Activated T-cell treated with anti-CD3 and anti-CD28 coated beads, Interleukin-2, amount 50 U/mL, for 72 hours (primary cell): Measurements from ENCODE around the gene PKNOX2. TPM values are rescaled to one million over a fixed set of nuclear protein-coding genes. Genes with fewer than 3 reads are reported as not detected.
A peak's percentile ranks its signal among the peaks of the same experiment; 100 is the strongest.

Source experiments
- ATAC-seq, 2 donors: fragments of 150-1000 bp; cut with Tn5 transposase; replicated peaks in 1 of 2; 2 replicates each; pipeline ENCODE4 v1.10.0; 2021; ENCODE audit warnings: moderate library complexity in 2 of 2, mild to moderate bottlenecking in 1 of 2
- DNase-seq, 2 donors: peaks; one replicate each; pipeline ENCODE4 v3.0.0; 2021 to 2022; ENCODE audit warnings: mixed read lengths in 1 of 2
- H3K27ac Mint-ChIP-seq: one replicate; pipeline ENCODE4 v1.8.0; 2022; ENCODE audit warnings: mild to moderate bottlenecking, moderate library complexity, mixed read lengths
- H3K27me3 Mint-ChIP-seq: one replicate; pipeline ENCODE4 v1.8.0; 2022; ENCODE audit warnings: low read depth, mixed read lengths
- H3K36me3 Mint-ChIP-seq, 2 donors: one replicate each; pipeline ENCODE4 v1.8.0; 2022; ENCODE audit warnings: mixed read lengths in 2 of 2, mild to moderate bottlenecking in 1 of 2; ENCODE audit not compliant: insufficient read depth in 2 of 2
- H3K4me1 Mint-ChIP-seq: one replicate; pipeline ENCODE4 v1.8.0; 2022; ENCODE audit warnings: low read depth, mixed read lengths
- H3K4me3 Mint-ChIP-seq, 2 donors: one replicate each; pipeline ENCODE4 v1.8.0; 2022; ENCODE audit warnings: mild to moderate bottlenecking in 2 of 2, mixed read lengths in 2 of 2, moderate library complexity in 2 of 2
- H3K9me3 Mint-ChIP-seq, 2 donors: one replicate each; pipeline ENCODE4 v1.8.0; 2022; ENCODE audit warnings: mixed read lengths in 2 of 2
- total RNA-seq, 2 donors: library from RNA; stranded (reverse); gene quantifications; one replicate each; pipeline ENCODE4 v1.2.3, GENCODE V29; 2022

The PKNOX2 gene
- not detected for total RNA-seq

DNA sequence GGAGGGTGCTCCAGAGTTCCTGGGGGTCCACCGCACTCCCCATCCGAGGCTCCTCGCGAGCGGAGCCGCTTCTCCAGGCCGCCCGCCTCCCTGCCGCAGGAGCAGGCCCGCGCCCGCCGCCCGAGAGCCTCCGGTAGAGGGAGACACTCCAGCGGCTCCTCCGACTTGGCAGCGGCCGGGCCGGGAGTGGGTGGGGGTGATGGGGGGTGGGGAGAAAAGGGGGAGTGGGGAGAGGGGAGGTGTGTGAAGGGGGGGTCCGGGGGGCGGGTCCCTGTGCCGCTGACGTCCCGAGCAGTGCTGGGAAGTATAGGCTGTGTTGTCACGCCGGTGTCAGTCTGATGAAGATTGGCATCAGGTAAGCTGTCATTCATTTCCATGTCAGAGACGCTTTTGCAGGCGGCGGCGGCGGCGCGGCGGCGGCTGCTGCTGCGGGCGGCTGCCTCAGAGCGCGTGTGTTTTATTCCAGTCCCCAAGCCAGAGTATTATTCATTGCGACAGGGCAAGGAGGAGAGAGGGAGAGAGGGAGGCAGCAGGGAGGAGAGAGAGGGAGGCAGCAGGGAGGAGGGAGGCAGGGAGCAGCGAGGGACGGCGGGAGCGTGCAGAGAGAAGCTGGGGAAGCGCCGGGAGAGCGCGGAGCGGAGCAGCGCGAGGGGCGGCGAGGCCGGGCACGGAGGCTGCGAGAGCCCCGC is at the start of gene PKNOX2:
Gene PKNOX2 (plus strand): TSS at position 330 of the 689 bp plus-strand sequence. CDS start 186,555 bp downstream, outside the sequence.
- H3K9me3 Mint-ChIP-seq: no peaks in the 10 kb centered on the region
- peak within 1 kb of the TSS; percentile 94 to 100 for H3K4me3 Mint-ChIP-seq
- no peak within 1 kb of the TSS for H3K27ac Mint-ChIP-seq
- ATAC-seq (peak; percentile 71 to 79), DNase-seq (peak; percentile 70 to 73)
- peaks cover 2 to 3% of the 10 kb centered on the region in 2 donors for H3K36me3 Mint-ChIP-seq
- peaks cover 12% of the 10 kb centered on the region for H3K4me1 Mint-ChIP-seq
- H3K27me3 Mint-ChIP-seq: peaks cover 73% of the 10 kb centered on the region

DNA sequence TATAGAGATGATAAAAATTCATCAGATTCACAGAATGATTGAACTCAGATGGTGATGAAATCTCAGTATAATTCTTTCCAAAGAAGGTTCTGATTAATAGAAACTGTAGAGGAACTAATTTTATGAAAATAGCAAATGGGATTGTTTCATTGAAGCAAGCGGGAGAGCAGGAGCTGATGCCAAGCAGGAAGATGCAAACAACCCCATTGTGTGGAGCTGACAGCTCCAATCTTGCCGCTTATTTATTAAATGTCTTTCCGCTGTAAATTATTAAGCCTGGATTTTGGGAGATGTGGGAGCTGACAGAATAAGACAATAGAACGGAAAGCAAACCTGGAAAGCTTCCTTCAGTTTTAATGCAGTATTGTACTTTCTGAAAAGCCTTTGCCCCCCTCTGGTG is 47.1 kb upstream of the PKNOX2 start:
- Mint-ChIP-seq H3K4me3 (no peak overlapping the region), H3K36me3 (no peaks in the 10 kb centered on the region), H3K9me3 (peaks cover under 1% of the 10 kb centered on the region in 2 donors), H3K27ac (no peak overlapping the region), H3K27me3 (peaks cover 20% of the 10 kb centered on the region), H3K4me1 (peaks cover 1% of the 10 kb centered on the region)
- ATAC-seq (no peak), DNase-seq (no peak)

GRCh38 chr11:125123194-125123946 is 41.2 kb upstream of the PKNOX2 start:
- H3K27me3 Mint-ChIP-seq: peaks cover 44% of the 10 kb centered on the region
- H3K9me3 Mint-ChIP-seq: no peaks in the 10 kb centered on the region
- DNase-seq: no peak
- H3K27ac Mint-ChIP-seq: no peak overlapping the region
- no peaks in the 10 kb centered on the region for H3K4me1 Mint-ChIP-seq
- H3K36me3 Mint-ChIP-seq: no peaks in the 10 kb centered on the region
- H3K4me3 Mint-ChIP-seq: no peak overlapping the region
- ATAC-seq: no peak

DNA sequence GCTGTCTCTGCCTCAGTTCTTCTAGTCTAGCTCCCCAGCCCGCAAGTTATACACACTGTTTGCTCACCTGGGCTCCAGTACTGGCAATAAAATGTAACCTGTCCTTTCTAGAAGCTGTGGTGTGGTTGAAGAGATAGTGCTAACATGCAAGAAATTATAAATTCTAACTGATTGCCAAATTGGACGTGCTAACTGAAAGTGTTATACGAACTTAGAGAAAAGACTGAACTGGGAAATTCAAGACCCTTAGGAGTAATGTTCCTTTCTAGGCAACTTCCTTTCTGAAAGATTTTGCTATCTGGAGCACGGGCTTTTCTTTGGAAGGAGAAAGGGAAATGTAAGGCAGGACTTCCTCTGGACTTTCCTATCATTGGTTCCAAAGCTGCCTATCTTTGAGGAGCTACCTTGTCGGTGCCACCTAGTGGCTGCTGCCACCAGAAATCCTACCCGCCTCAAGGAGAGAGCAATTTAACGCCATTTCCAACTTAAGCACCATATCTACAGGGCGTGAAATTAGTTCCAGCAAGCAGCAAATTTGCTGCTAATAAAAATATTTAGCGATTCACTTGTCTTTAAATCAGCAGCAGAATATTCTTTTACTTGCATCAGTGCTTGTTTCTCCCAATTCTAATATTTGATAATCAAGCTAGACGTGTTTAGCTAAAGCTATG is 40.5 kb upstream of the PKNOX2 start:
- no peaks in the 10 kb centered on the region for H3K9me3 Mint-ChIP-seq
- peaks cover 4% of the 10 kb centered on the region for H3K4me1 Mint-ChIP-seq
- H3K36me3 Mint-ChIP-seq: no peaks in the 10 kb centered on the region
- peak overlapping the region in 1 of 2 donors; percentile 18 for H3K4me3 Mint-ChIP-seq
- no peak overlapping the region for H3K27ac Mint-ChIP-seq
- DNase-seq (peak; percentile 31 to 40), ATAC-seq (peak; percentile 71 to 73)
- H3K27me3 Mint-ChIP-seq: peaks cover 49% of the 10 kb centered on the region

DNA sequence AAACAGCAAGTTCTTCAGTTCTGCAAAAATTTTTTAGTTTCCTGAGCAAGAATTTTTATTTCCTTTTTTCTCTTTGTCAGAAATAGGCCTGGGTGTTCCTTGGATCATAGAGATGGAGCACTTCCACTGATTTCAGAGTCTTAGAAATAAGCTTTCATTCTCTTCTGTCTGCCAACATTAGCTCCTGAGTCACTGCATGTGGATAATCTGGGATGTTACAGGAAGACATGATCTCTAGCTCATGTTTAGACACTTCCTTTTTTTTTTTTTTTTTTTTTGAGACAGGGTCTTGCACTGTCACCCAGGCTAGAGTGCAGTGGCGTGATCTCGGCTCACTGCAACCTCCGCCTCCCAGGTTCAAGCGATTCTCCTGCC is 39.9 kb upstream of the PKNOX2 start:
- Mint-ChIP-seq H3K4me1 (peaks cover 8% of the 10 kb centered on the region), H3K9me3 (no peaks in the 10 kb centered on the region), H3K27me3 (peaks cover 52% of the 10 kb centered on the region), H3K36me3 (no peaks in the 10 kb centered on the region), H3K4me3 (no peak overlapping the region), H3K27ac (no peak overlapping the region)
- DNase-seq (no peak), ATAC-seq (no peak)

- Mint-ChIP-seq H3K4me1 (peaks cover 8% of the 10 kb centered on the region), H3K9me3 (no peaks in the 10 kb centered on the region), H3K27ac (no peak overlapping the region), H3K27me3 (peaks cover 57% of the 10 kb centered on the region), H3K36me3 (peaks cover 0 to 1% of the 10 kb centered on the region in 2 donors), H3K4me3 (no peak overlapping the region)
- peak; percentile 68 to 75 for ATAC-seq
- DNase-seq: no peak
Measured at GRCh38 chr11:125128450-125128849, 36.1 kb upstream of the PKNOX2 start.

- DNase-seq: no peak
- Mint-ChIP-seq H3K9me3 (no peaks in the 10 kb centered on the region), H3K4me3 (no peak overlapping the region), H3K36me3 (peaks cover 0 to 1% of the 10 kb centered on the region in 2 donors), H3K4me1 (peaks cover 8% of the 10 kb centered on the region), H3K27ac (no peak overlapping the region), H3K27me3 (peaks cover 61% of the 10 kb centered on the region)
- no peak for ATAC-seq
Measured at GRCh38 chr11:125129316-125129993, 35.1 kb upstream of the PKNOX2 start.

GRCh38 chr11:125132071-125132470 is 32.5 kb upstream of the PKNOX2 start:
- Mint-ChIP-seq H3K4me1 (peaks cover 8% of the 10 kb centered on the region), H3K9me3 (no peaks in the 10 kb centered on the region), H3K27ac (no peak overlapping the region), H3K27me3 (peaks cover 56% of the 10 kb centered on the region), H3K4me3 (no peak overlapping the region), H3K36me3 (peaks cover 0 to 1% of the 10 kb centered on the region in 2 donors)
- DNase-seq: no peak
- ATAC-seq: no peak

GRCh38 chr11:125132596-125132995 is 32.0 kb upstream of the PKNOX2 start:
- no peaks in the 10 kb centered on the region for H3K9me3 Mint-ChIP-seq
- DNase-seq: no peak
- peaks cover 8% of the 10 kb centered on the region for H3K4me1 Mint-ChIP-seq
- H3K27me3 Mint-ChIP-seq: peaks cover 51% of the 10 kb centered on the region
- H3K27ac Mint-ChIP-seq: no peak overlapping the region
- H3K36me3 Mint-ChIP-seq: peaks cover 0 to 1% of the 10 kb centered on the region in 2 donors
- no peak for ATAC-seq
- H3K4me3 Mint-ChIP-seq: no peak overlapping the region

DNA sequence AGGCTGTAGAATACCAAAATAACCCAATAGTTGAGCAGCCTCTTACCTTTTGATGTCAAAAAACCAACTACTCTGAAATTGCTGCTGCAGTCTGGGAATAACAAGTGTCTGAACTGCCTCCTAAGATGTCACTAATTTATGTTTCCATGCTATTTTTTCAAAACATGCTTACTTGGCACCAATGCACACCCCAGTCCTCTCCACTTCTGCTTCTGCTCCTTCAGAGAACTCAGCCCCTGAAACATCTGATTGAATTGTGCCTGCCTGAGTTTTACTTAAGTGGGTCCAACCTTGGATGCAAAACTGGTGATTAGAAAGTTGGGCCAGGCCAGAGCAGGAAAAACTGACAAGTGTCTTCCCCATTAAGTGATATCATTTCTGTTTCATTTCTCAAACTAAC is 28.6 kb upstream of the PKNOX2 start:
- no peaks in the 10 kb centered on the region for H3K4me1 Mint-ChIP-seq
- no peak for DNase-seq
- ATAC-seq: no peak
- H3K27ac Mint-ChIP-seq: no peak overlapping the region
- H3K36me3 Mint-ChIP-seq: no peaks in the 10 kb centered on the region
- H3K9me3 Mint-ChIP-seq: no peaks in the 10 kb centered on the region
- peaks cover 43% of the 10 kb centered on the region for H3K27me3 Mint-ChIP-seq
- no peak overlapping the region for H3K4me3 Mint-ChIP-seq

DNA sequence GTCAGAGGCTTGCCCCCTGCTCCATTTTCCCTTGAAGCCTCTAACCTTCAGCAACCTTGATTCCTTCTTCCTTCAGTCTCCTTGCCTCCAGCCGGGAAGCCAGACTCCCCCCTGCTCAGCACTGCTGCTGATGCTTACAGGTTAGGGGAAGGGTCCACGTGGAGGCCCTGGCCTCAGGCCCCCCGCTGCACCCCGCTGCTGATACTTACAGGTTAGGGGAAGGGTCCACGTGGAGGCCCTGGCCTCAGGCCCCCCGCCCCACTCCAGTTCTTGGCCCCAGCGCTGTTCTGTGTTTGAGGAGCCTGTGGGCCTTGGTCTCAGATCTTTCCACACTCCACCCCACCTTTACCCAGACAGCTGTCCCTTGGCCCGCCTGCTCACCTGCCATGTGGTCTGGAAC is 25.6 kb upstream of the PKNOX2 start:
- Mint-ChIP-seq H3K4me1 (peaks cover 6% of the 10 kb centered on the region), H3K27ac (no peak overlapping the region), H3K4me3 (no peak overlapping the region), H3K27me3 (peaks cover 43% of the 10 kb centered on the region), H3K9me3 (no peaks in the 10 kb centered on the region), H3K36me3 (no peaks in the 10 kb centered on the region)
- ATAC-seq (no peak), DNase-seq (no peak)

DNA sequence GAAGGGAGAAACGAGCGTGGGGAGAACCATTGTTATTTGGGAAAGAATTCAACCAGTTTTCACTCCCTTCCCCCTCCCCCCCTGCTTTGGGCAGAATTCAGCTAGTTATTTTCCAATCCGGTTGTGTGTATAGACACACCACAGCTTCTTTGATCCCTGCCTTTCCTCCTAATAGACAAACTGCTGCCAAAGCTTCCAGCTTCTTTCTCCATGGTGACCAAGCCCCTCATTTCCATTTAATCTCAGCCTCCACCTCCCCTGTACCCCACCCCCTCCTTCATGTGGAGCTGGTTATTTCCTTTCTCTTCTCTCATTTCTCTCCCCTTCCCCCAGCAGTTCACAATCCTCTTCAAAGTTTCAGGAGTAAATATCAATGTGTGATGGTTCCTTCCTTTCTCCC is 24.8 kb upstream of the PKNOX2 start:
- Mint-ChIP-seq H3K27ac (no peak overlapping the region), H3K27me3 (peaks cover 36% of the 10 kb centered on the region), H3K4me1 (peaks cover 6% of the 10 kb centered on the region), H3K9me3 (no peaks in the 10 kb centered on the region), H3K4me3 (no peak overlapping the region), H3K36me3 (no peaks in the 10 kb centered on the region)
- DNase-seq (no peak), ATAC-seq (no peak)

DNA sequence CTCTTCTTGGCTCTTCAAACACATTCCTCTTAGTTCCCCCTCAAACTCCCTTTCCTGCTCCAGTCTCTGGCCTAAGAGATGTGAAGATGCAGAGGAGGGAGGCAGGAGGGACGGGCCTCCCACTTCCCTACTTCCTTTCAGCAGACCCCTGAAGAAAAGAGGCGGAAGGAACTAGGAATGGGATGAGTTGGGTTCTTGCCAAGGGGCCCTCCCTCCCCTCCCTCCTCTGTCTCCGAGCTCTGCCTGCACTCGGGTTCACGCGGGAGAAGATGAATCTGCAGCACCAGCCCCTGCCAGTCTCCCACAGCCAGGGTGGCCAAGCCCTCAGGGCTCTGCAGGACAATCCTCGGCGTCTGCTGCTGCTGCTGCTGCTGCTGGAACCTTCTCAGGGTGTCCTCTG is 24.3 kb upstream of the PKNOX2 start:
- H3K4me3 Mint-ChIP-seq: no peak overlapping the region
- H3K9me3 Mint-ChIP-seq: no peaks in the 10 kb centered on the region
- H3K36me3 Mint-ChIP-seq: no peaks in the 10 kb centered on the region
- DNase-seq (no peak), ATAC-seq (no peak)
- no peak overlapping the region for H3K27ac Mint-ChIP-seq
- peaks cover 6% of the 10 kb centered on the region for H3K4me1 Mint-ChIP-seq
- H3K27me3 Mint-ChIP-seq: peaks cover 32% of the 10 kb centered on the region
